Ishikawa (cell line): Measurements from ENCODE around the gene EVA1B.

Source experiments
- EP300 ChIP-seq: IDR thresholded peaks from 2 replicates; pipeline ENCODE4 v1.6.1; 2012; ENCODE audit warnings: borderline replicate concordance
- NFIC ChIP-seq: IDR thresholded peaks from 2 replicates; pipeline ENCODE4 v1.6.1; 2012
- TAF1 ChIP-seq: IDR thresholded peaks from 2 replicates; pipeline ENCODE4 v1.6.1; 2012; ENCODE audit warnings: low read depth, mild to moderate bottlenecking
- TEAD4 ChIP-seq: IDR thresholded peaks from 2 replicates; pipeline ENCODE4 v1.6.1; 2012
- YY1 ChIP-seq: IDR thresholded peaks from 2 replicates; pipeline ENCODE4 v1.6.1; 2012; ENCODE audit warnings: low read depth
- TF ChIP-seq, protein P1 (sequence below): IDR thresholded peaks from 2 replicates; pipeline ENCODE4 v1.6.1; 2012

GRCh38 chr1:36337830-36338229, 14.4 kb upstream of the EVA1B start:
- TF ChIP-seq TEAD4, result no peak
- TF ChIP-seq NFIC, result no peak
- TF ChIP-seq YY1, result no peak
- TF ChIP-seq, protein P1, sequence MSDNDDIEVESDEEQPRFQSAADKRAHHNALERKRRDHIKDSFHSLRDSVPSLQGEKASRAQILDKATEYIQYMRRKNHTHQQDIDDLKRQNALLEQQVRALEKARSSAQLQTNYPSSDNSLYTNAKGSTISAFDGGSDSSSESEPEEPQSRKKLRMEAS, result no peak
- no peak for TF ChIP-seq EP300
- TF ChIP-seq TAF1, result no peak
